Prostate gland (tissue), 2 donors: ENCODE measurements around the gene OR52R1. TPM values are rescaled to one million over a fixed set of nuclear protein-coding genes. Genes with fewer than 3 reads are reported as not detected.

Source experiments
- DNase-seq: peaks from one replicate; pipeline ENCODE4 v3.0.0-alpha.2; 2019; ENCODE audit warnings: low spot score
- H3K27ac ChIP-seq, 2 donors: fragments of 200-600 bp; sonication (generic); 2 replicates each; pipeline ENCODE4 v1.5.1; 2017 to 2019
- H3K27me3 ChIP-seq: fragments of 200-600 bp; sonication (generic); replicated peaks from 2 replicates; pipeline ENCODE4 v1.5.1; 2019; ENCODE audit not compliant: insufficient read depth
- H3K36me3 ChIP-seq, 2 donors: fragments of 200-600 bp; sonication (generic); 1 replicate in 1 of 2; 2 replicates in 1 of 2; pipeline versions ENCODE4 v1.5.1 to v1.8.1; 2017 to 2019
- H3K4me1 ChIP-seq: fragments of 200-600 bp; sonication (generic); replicated peaks from 2 replicates; pipeline ENCODE4 v1.5.1; 2019
- H3K4me3 ChIP-seq, 2 donors: fragments of 200-600 bp; sonication (generic); 2 replicates each; pipeline ENCODE4 v1.5.1; 2017 to 2019
- H3K9me3 ChIP-seq: fragments of 200-600 bp; sonication (generic); 2 replicates; pipeline ENCODE4 v1.5.1; 2017
- POLR2A ChIP-seq: fragments of 450-650 bp; IDR thresholded peaks from one replicate; pipeline ENCODE4 v1.6.1; 2016; ENCODE audit warnings: antibody characterized with exemption, mild to moderate bottlenecking
- POLR2AphosphoS5 ChIP-seq: sonication (generic); formaldehyde crosslinking; IDR thresholded peaks from one replicate; pipeline ENCODE4 v1.6.1; 2017; ENCODE audit warnings: antibody characterized with exemption
- WGBS: methylation state at CpG from one replicate; pipeline ENCODE4 v1.1.5; 2018; 5-methylcytosine and 5-hydroxymethylcytosine counted together
- intact Hi-C: fragments of 100-400 bp; cut with DNase I; formaldehyde crosslinking; loops from one replicate; pipeline ENCODE4 v1.14.2; 2022
- total RNA-seq, 2 donors: library from RNA; depleted of rRNA; stranded (reverse); fragments of >200 nt; gene quantifications; one replicate each; pipeline ENCODE4 v1.1.0, GENCODE V29; 2016
- TF ChIP-seq, protein P1 (sequence below), 4 experiments: fragments of 200-600 bp in 2 of 4; fragments of 450-650 bp in 2 of 4; sonication (generic) in 2 of 4; IDR thresholded peaks; 1 replicate in 3 of 4; 2 replicates in 1 of 4; pipeline ENCODE4 v1.5.1; 2016 to 2019; ENCODE audit warnings: antibody characterized with exemption in 4 of 4, mild to moderate bottlenecking in 2 of 4, moderate library complexity in 2 of 4

OR52R1 gene
- total RNA-seq, result not detected

DNA sequence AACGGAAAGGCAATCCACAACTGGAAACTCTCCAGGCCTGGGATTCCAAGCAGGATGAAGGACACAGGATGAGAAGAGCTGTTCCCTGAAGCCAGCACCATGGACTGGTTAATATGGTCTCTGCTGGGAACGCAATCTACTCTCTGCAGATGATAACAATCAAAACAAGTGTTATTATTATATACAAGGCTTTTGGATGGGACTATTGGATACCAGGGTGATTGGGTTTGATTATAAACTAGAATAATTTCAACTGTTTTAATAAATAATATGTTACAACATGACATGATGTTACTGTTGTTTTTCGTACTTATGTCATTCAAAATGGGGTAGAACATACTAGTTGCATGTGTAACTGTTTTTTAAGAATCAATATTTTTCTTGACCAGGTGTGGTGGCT is at the start of gene OR52R1:
TSS of gene OR52R1 (minus strand) at position 101 of the 400 bp plus-strand sequence. CDS start at position 101, 0 bp downstream.
- Histone ChIP-seq H3K4me1 (no peaks in the 10 kb centered on the region), H3K27me3 (no peaks in the 10 kb centered on the region), H3K36me3 (no peaks in the 10 kb centered on the region), H3K27ac (no peak within 1 kb of the TSS), H3K4me3 (no peak within 1 kb of the TSS), H3K9me3 (no peaks in the 10 kb centered on the region)
- no peak for DNase-seq
- no peak for TF ChIP-seq POLR2AphosphoS5
- TF ChIP-seq, protein P1, sequence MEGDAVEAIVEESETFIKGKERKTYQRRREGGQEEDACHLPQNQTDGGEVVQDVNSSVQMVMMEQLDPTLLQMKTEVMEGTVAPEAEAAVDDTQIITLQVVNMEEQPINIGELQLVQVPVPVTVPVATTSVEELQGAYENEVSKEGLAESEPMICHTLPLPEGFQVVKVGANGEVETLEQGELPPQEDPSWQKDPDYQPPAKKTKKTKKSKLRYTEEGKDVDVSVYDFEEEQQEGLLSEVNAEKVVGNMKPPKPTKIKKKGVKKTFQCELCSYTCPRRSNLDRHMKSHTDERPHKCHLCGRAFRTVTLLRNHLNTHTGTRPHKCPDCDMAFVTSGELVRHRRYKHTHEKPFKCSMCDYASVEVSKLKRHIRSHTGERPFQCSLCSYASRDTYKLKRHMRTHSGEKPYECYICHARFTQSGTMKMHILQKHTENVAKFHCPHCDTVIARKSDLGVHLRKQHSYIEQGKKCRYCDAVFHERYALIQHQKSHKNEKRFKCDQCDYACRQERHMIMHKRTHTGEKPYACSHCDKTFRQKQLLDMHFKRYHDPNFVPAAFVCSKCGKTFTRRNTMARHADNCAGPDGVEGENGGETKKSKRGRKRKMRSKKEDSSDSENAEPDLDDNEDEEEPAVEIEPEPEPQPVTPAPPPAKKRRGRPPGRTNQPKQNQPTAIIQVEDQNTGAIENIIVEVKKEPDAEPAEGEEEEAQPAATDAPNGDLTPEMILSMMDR (IDR thresholded peaks at IDR 0.05), result no peak
- no peak for TF ChIP-seq POLR2A
- WGBS, result 94% methylated on average over 3 of the region's 3 CpGs
- intact Hi-C loops, result no loop called here

DNA sequence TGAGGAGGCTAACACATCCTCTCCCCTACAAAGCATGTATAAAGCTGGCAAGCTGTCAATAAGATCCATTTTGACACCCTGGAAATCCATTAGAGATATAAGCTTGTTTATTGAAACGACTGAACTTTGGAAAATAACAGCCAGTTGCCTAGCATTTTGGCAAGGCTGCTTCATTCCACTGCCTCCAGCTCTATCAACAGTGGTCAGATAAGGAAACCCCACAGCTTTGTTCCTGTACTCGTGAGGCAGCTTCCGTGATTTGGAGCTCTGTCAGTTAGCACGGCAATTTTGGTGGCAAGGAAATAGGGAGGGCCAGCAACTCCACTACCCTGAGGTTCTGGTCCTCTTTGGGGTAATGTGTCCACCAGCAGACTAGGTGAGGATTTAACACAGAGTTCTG is 46.9 kb upstream of the OR52R1 start:
- no peak overlapping the region for H3K4me3 ChIP-seq
- no peak overlapping the region for H3K27ac ChIP-seq
- TF ChIP-seq, protein P1 (IDR thresholded peaks at IDR 0.05), result no peak
- TF ChIP-seq POLR2AphosphoS5 (no peak), POLR2A (no peak)
- no peaks in the 10 kb centered on the region for H3K4me1 ChIP-seq
- intact Hi-C loops, result no loop called here
- no peaks in the 10 kb centered on the region for H3K9me3 ChIP-seq
- WGBS, result 16% methylated on average over 4 of the region's 4 CpGs
- H3K36me3 ChIP-seq, result no peaks in the 10 kb centered on the region
- DNase-seq, result no peak
- H3K27me3 ChIP-seq, result no peaks in the 10 kb centered on the region

DNA sequence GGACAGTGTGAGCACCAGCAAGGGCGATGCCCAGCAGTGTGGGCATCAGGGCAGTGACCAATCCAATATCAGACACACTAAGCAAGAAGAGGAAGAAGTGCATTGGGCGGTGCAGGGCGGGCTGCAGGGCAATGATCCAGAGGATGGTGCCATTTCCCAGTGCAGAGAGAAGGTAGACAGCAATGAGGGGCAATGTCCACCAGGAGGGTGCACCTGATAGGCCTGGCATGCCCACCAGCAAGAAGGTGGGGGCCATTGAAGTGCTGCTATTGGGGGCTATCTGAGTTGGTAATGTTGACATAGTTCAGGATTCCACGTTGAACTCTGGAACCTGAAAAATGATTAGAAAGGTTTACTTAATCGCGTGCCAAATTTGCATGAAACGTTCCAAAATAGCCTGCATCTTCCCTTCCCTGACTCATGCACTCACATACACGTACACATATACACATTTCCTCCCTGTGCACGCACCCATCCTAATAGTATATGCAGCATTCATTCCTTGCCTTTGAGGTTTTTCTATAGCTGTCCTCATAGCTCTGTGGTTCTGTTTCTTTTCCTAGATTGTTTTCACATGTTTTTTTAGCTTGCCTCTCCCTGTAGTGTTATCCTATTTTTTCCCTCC is 44.8 kb upstream of the OR52R1 start, which contains the start of gene OR51S1:
TSS of gene OR51S1 (minus strand) at position 301 of the 625 bp plus-strand sequence. CDS start at position 301, 0 bp downstream.
- DNase-seq, result no peak
- H3K36me3 ChIP-seq, result no peaks in the 10 kb centered on the region
- no peaks in the 10 kb centered on the region for H3K4me1 ChIP-seq
- no peaks in the 10 kb centered on the region for H3K9me3 ChIP-seq
- WGBS, result 80% methylated on average over 9 of the region's 9 CpGs
- no peak within 1 kb of the TSS for H3K27ac ChIP-seq
- intact Hi-C loops, result no loop called here
- TF ChIP-seq POLR2AphosphoS5, result no peak
- TF ChIP-seq, protein P1 (IDR thresholded peaks at IDR 0.05), result no peak
- no peak for TF ChIP-seq POLR2A
- no peak within 1 kb of the TSS for H3K4me3 ChIP-seq
- no peaks in the 10 kb centered on the region for H3K27me3 ChIP-seq

DNA sequence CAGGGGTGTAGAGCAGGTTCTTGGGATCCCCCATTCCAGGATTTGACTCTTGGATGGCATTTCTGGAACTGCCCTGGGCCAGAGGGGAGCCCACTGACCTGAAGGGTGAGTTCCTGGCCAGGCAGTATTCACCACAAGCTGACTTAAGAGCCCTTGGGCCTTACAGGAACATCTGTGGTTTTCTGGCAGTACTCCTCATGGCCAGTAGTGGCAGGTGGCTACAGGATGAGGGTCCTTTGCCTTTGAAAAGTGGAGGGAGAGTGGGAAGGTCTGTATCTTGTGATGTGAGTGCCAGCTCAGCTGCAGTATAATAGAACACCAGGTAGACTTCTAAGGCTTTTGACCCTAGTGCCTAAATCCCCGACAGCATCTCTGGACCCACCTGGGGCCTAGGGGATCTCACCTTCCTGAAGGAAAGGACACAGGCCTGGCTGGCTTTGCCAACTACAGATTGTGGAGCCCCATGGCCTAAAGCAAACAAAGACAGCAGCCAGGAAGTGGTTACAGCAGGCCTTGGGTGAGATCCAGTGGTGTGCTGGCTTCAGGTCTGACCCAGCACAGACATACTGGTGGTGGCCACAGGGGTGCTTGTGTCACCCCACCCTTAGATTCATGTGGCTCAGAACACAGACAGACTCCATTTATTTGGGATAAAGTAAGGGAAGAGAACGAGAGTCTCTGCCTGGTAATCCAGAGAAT is 35.8 kb upstream of the OR52R1 start:
- Histone ChIP-seq H3K9me3 (no peaks in the 10 kb centered on the region), H3K4me3 (no peak overlapping the region), H3K27ac (no peak overlapping the region), H3K27me3 (no peaks in the 10 kb centered on the region), H3K36me3 (no peaks in the 10 kb centered on the region), H3K4me1 (no peaks in the 10 kb centered on the region)
- intact Hi-C loops, result no loop called here
- WGBS, result 97% methylated on average over 2 of the region's 2 CpGs
- TF ChIP-seq, protein P1 (IDR thresholded peaks at IDR 0.05), result no peak
- TF ChIP-seq POLR2A, result no peak
- no peak for TF ChIP-seq POLR2AphosphoS5
- no peak for DNase-seq
